LNCaP clone FGC (cell line): Measurements from ENCODE around the gene HOOK1.
"Not testable (repeated sequence)": the region's sequence is repeated elsewhere in the genome, so short reads cannot be mapped to it uniquely, and the experiment has no call there.

Experiments used
- DNase-seq: peaks from one replicate; pipeline ENCODE4 v3.0.0-alpha.2; 2011; ENCODE audit warnings: low read depth
- H3K4me3 ChIP-seq: 2 replicates; pipeline ENCODE4 v1.5.1; 2011; ENCODE audit warnings: mild to moderate bottlenecking, low read depth, low read length, control low read depth
- TF ChIP-seq, protein P1 (sequence below): IDR thresholded peaks from 2 replicates; pipeline ENCODE4 v1.5.1; 2012; ENCODE audit warnings: mild to moderate bottlenecking; ENCODE audit not compliant: control insufficient read depth, insufficient read depth; ENCODE audit errors: extremely low read depth

Gene HOOK1

DNA sequence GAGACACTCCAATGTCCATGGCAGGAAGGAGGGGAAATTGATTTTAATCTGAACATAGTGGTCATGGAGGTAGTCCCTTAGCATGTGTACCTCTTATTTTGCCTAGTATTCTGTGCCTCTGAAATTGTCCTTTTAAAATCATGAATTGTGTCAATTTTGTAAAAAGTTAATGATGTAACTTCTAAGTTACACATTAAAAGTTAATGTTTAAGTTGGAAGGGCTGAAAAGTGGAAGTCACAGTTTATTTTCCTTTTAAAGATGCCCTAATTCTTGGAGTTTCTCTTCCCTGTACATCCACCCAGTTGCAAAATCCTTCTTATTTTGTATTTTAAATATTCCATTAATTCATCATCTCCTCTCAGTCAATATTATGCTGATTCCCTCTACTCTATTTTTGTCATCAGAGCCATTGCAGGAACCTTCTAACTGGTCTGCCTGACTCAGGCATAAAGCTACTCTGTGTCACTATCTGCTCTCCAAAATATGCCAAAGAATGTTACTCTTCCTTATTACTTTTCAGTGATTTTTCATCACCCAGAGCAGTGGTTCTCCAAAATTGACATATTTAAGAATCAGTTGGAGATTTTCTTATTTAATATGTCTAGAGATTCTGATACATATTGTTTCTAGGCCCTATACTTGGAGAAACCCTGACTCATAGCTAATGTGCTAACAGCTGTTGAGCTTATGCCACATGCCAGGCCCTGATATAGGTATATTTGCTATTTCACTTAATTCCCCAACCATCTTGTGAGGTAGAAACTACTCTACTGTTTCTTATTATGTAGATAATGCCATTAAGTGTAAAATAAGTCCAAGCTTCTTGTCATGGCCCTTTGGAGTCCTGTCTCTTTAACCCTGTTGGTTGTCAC is 5.1 kb downstream of the HOOK1 start:
- TF ChIP-seq, protein P1, sequence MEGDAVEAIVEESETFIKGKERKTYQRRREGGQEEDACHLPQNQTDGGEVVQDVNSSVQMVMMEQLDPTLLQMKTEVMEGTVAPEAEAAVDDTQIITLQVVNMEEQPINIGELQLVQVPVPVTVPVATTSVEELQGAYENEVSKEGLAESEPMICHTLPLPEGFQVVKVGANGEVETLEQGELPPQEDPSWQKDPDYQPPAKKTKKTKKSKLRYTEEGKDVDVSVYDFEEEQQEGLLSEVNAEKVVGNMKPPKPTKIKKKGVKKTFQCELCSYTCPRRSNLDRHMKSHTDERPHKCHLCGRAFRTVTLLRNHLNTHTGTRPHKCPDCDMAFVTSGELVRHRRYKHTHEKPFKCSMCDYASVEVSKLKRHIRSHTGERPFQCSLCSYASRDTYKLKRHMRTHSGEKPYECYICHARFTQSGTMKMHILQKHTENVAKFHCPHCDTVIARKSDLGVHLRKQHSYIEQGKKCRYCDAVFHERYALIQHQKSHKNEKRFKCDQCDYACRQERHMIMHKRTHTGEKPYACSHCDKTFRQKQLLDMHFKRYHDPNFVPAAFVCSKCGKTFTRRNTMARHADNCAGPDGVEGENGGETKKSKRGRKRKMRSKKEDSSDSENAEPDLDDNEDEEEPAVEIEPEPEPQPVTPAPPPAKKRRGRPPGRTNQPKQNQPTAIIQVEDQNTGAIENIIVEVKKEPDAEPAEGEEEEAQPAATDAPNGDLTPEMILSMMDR = no peak
- no peak for DNase-seq
- no peak overlapping the region for H3K4me3 ChIP-seq

- H3K4me3 ChIP-seq = no peak overlapping the region
- TF ChIP-seq, protein P1 = no peak
- DNase-seq = no peak
Observed at GRCh38 chr1:59827055-59827643, 12.4 kb downstream of the HOOK1 start.

- no peak for DNase-seq
- TF ChIP-seq, protein P1 = no peak
- no peak overlapping the region for H3K4me3 ChIP-seq
Observed at GRCh38 chr1:59828160-59828559, 13.4 kb downstream of the HOOK1 start.

DNA sequence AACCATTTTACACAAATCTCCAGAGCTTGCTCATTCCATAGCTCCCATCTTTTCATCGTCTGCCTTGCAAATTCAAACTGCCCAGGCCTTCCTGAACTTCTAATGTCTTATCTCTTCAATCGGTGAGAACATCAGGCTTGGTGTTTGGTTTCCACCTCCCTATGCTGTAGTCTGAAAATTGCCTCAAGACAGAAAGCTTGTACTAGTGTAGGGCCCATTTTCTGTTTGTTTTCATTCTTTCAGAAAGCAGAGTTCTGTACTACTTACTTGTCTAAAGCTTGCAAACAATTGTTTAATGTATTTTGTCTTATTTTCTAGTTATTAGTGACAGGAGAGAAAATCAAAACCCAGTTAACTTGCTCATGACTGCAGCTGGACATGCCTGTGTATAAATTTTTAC is 16.8 kb downstream of the HOOK1 start:
- TF ChIP-seq, protein P1 = no peak
- no peak overlapping the region for H3K4me3 ChIP-seq

GRCh38 chr1:59833022-59833421 is 18.3 kb downstream of the HOOK1 start:
- DNase-seq = no peak
- H3K4me3 ChIP-seq = no peak overlapping the region
- TF ChIP-seq, protein P1 = no peak

More for the DNA sequence above, 16.8 kb downstream of the HOOK1 start:
- peak; percentile 18 for DNase-seq

GRCh38 chr1:59833991-59834390 is 19.2 kb downstream of the HOOK1 start:
- TF ChIP-seq, protein P1 = no peak
- H3K4me3 ChIP-seq = no peak overlapping the region
- no peak for DNase-seq

DNA sequence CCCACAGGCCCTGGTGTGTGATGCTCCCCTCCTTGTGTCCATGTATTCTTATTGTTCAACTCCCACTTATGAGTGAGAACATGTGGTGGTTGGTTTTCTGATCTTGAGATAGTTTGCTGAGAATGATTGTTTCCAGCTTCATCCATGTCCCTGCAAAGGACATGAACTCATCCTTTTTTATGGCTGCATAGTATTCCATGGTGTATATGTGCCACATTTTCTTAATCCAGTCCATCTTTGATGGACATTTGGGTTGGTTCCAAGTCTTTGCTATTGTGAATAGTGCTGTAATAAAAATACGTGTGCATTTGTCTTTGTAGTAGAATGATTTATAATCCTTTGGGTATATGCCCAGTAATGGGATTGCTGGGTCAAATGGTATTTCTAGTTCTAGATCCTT is 23.1 kb downstream of the HOOK1 start:
- not testable (repeated sequence) for DNase-seq, H3K4me3 ChIP-seq
